ENCODE data around the gene MACROD1.

GRCh38 chr11:64035081-64035524 is 130.8 kb downstream of the MACROD1 start:
- TF ChIP-seq CTCF (IDR thresholded peaks at IDR 0.05; ENCODE audit: insufficient read depth, low read depth, low read length) (no peak), EZH2 (IDR thresholded peaks at IDR 0.05; ENCODE audit: insufficient read depth, low read length) (peak; percentile 83)

Measured in astrocyte (in vitro differentiated cells and primary cell).